ENCODE data around the gene RNF103. TPM values are rescaled to one million over a fixed set of nuclear protein-coding genes. Genes with fewer than 3 reads are reported as not detected.

RNF103 gene
- total and polyA plus RNA-seq, 2 of the 8 experiments (the other 6 are each of a cell fraction or from before 2014, with no cell fraction given): 3.3 to 7.4 TPM

DNA sequence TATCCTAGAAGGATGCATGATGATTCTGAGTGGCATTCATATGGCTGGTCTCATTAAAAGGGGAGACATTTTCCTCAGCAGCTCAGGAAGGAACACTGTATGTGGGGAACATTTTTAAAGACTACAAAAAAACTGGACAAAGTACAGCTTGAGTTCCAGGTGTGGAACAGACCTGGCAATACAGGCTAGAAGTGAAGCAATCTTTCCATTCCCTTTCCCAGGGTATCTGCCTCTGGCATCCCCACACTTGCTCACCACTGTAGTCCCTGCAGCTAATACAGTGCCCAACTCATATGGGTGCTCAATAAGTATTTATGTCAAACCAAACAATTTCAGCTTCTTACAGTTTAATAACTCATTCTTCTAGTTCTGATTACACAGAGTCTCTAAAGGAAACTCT is 8.1 kb downstream of the RNF103 start:
- ChIA-PET CTCF (ENCODE audit: partially characterized antibody) (no interaction called here), POLR2A (ENCODE audit: partially characterized antibody) (no interaction called here)
- H4K91ac ChIP-seq (replicated peaks; ENCODE audit: insufficient read length, low read length): no peak overlapping the region
- H3K9me3 ChIP-seq (ENCODE audit: insufficient read depth in 2 of 2, low read depth in 1 of 2, low read length in 1 of 2): no peaks in the 10 kb centered on the region
- H3K4ac ChIP-seq (replicated peaks; ENCODE audit: insufficient read length, low read depth, low read length): no peak overlapping the region
- no peaks in the 10 kb centered on the region for H3K23me2 ChIP-seq (ENCODE audit: low read depth, low read length)
- no peak overlapping the region for H3K14ac ChIP-seq (ENCODE audit: insufficient read length)
- H2BK20ac ChIP-seq (ENCODE audit: low read length): no peak overlapping the region
- TF ChIP-seq JUND (IDR thresholded peaks at IDR 0.05; ENCODE audit: low read length) (no peak), TBP (IDR thresholded peaks at IDR 0.05; ENCODE audit: low read depth, low read length) (no peak), SP4 (IDR thresholded peaks at IDR 0.05; ENCODE audit: low read length) (no peak), SP1 (IDR thresholded peaks at IDR 0.05; ENCODE audit: low read depth, low read length) (no peak), SAP30 (IDR thresholded peaks at IDR 0.05; ENCODE audit: insufficient read depth, insufficient replicate concordance, low read length) (no peak), USF2 (IDR thresholded peaks at IDR 0.05; ENCODE audit: low read length) (no peak), SIN3A (conservative IDR thresholded peaks at IDR 0.05 in 1 of 2, IDR thresholded peaks at IDR 0.05 in 1 of 2; ENCODE audit: low read depth in 1 of 2, low read length in 2 of 2) (no peak), KDM4A (IDR thresholded peaks at IDR 0.05; ENCODE audit: low read depth, low read length, severe bottlenecking) (no peak), EGR1 (IDR thresholded peaks at IDR 0.05; ENCODE audit: borderline replicate concordance, low read depth, low read length) (no peak), JUN (IDR thresholded peaks at IDR 0.05; ENCODE audit: low read depth, low read length) (no peak)
- TF ChIP-seq, protein P1, sequence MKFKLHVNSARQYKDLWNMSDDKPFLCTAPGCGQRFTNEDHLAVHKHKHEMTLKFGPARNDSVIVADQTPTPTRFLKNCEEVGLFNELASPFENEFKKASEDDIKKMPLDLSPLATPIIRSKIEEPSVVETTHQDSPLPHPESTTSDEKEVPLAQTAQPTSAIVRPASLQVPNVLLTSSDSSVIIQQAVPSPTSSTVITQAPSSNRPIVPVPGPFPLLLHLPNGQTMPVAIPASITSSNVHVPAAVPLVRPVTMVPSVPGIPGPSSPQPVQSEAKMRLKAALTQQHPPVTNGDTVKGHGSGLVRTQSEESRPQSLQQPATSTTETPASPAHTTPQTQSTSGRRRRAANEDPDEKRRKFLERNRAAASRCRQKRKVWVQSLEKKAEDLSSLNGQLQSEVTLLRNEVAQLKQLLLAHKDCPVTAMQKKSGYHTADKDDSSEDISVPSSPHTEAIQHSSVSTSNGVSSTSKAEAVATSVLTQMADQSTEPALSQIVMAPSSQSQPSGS (IDR thresholded peaks at IDR 0.05; ENCODE audit: low read length): no peak
- TF ChIP-seq, protein P2, sequence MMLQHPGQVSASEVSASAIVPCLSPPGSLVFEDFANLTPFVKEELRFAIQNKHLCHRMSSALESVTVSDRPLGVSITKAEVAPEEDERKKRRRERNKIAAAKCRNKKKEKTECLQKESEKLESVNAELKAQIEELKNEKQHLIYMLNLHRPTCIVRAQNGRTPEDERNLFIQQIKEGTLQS (IDR thresholded peaks at IDR 0.05; ENCODE audit: insufficient read depth, low read depth, low read length): no peak
- DNase-seq (ENCODE audit: low read depth in 1 of 2, low spot score in 2 of 2): no peak
- no peaks in the 10 kb centered on the region for H3K79me1 ChIP-seq (ENCODE audit: low read depth, low read length)
- no peaks in the 10 kb centered on the region for H3K4me1 ChIP-seq (replicated peaks in 1 of 4; ENCODE audit: control insufficient read depth in 3 of 4, insufficient read depth in 4 of 4, low read length in 3 of 4)
- no peak for FAIRE-seq
- H3K79me2 ChIP-seq (ENCODE audit: control insufficient read depth in 1 of 2, insufficient read depth in 2 of 2, low read length in 2 of 2): no peaks in the 10 kb centered on the region
- no peak overlapping the region for H3K18ac ChIP-seq (ENCODE audit: extremely low read depth, low read length)
- no peak overlapping the region for H2BK120ac ChIP-seq (replicated peaks; ENCODE audit: low read depth, low read length)
- H2BK15ac ChIP-seq (ENCODE audit: low read length): no peak overlapping the region
- no peak overlapping the region for H2AFZ ChIP-seq (ENCODE audit: low read length)
- H4K5ac ChIP-seq (ENCODE audit: insufficient read length, low read depth, low read length): no peak overlapping the region
- no peak overlapping the region for H3K4me2 ChIP-seq (ENCODE audit: insufficient read depth in 1 of 2, low read depth in 2 of 2, low read length in 2 of 2)
- H3K4me3 ChIP-seq (ENCODE audit: extremely low read depth in 1 of 4, insufficient read depth in 2 of 4, low read depth in 3 of 4, low read length in 4 of 4): no peak overlapping the region
- H2BK5ac ChIP-seq (ENCODE audit: low read depth, low read length): no peak overlapping the region
- H2BK12ac ChIP-seq (ENCODE audit: low read depth, low read length): no peak overlapping the region
- H4K8ac ChIP-seq (ENCODE audit: extremely low read depth, insufficient read depth, low read length): no peak overlapping the region
- no peak overlapping the region for H3K23ac ChIP-seq (ENCODE audit: insufficient read length)
- H2AK5ac ChIP-seq (ENCODE audit: low read depth, low read length): no peak overlapping the region
- H3K9ac ChIP-seq (replicated peaks in 1 of 4; ENCODE audit: extremely low read depth in 1 of 4, low read depth in 3 of 4, low read length in 3 of 4): no peak overlapping the region
- peaks cover 0 to 5% (median 0%) of the 10 kb centered on the region in 4 experiments; a peak in 2 of 8 replicates for H3K36me3 ChIP-seq (ENCODE audit: control insufficient read depth in 2 of 4, insufficient read depth in 4 of 4, low read length in 3 of 4)
- peaks cover 0 to 1% (median 0%) of the 10 kb centered on the region in 4 experiments; a peak in 1 of 7 replicates for H3K27me3 ChIP-seq (replicated peaks in 1 of 4; ENCODE audit: control insufficient read depth in 3 of 4, extremely low read depth in 1 of 4, insufficient read depth in 3 of 4, low read length in 3 of 4)
- H3K27ac ChIP-seq (ENCODE audit: low read depth, low read length): no peak overlapping the region
- H3K56ac ChIP-seq (replicated peaks; ENCODE audit: insufficient read length, low read depth, low read length): no peak overlapping the region
- H4K20me1 ChIP-seq (replicated peaks in 1 of 2; ENCODE audit: control insufficient read depth in 1 of 2, insufficient read depth in 2 of 2, low read length in 2 of 2): peaks cover 0 to 2% of the 10 kb centered on the region in 2 experiments

All from H1 (cell line).